Memory B cell (primary cell): ENCODE results near the gene USP44.
A peak's percentile ranks its signal among the peaks of the same experiment; 100 is the strongest.
"Not testable (repeated sequence)": the region's sequence is repeated elsewhere in the genome, so short reads cannot be mapped to it uniquely, and the experiment has no call there.

Experiments
- ATAC-seq: fragments of 150-1000 bp; cut with Tn5 transposase; 2 replicates; pipeline ENCODE4 v1.10.0; 2021; ENCODE audit warnings: low read depth, mild to moderate bottlenecking, moderate library complexity
- DNase-seq, 2 donors: peaks; one replicate each; pipeline ENCODE4 v3.0.0; 2022; ENCODE audit warnings: low spot score in 2 of 2
- H3K27ac Mint-ChIP-seq: one replicate; pipeline ENCODE4 v1.8.0; 2022; ENCODE audit warnings: mild to moderate bottlenecking, moderate library complexity, mixed read lengths
- H3K27me3 Mint-ChIP-seq: one replicate; pipeline ENCODE4 v1.8.0; 2022; ENCODE audit warnings: mixed read lengths
- H3K36me3 Mint-ChIP-seq: one replicate; pipeline ENCODE4 v1.8.0; 2022; ENCODE audit warnings: mild to moderate bottlenecking, mixed read lengths
- H3K4me1 Mint-ChIP-seq: one replicate; pipeline ENCODE4 v1.8.0; 2022; ENCODE audit warnings: mixed read lengths
- H3K4me3 Mint-ChIP-seq: one replicate; pipeline ENCODE4 v1.8.0; 2022; ENCODE audit warnings: mild to moderate bottlenecking, moderate library complexity, mixed read lengths
- H3K9me3 Mint-ChIP-seq: one replicate; pipeline ENCODE4 v1.8.0; 2022; ENCODE audit warnings: mixed read lengths

Gene USP44

GRCh38 chr12:95509300-95509699 is 42.0 kb downstream of the USP44 start:
- no peak for DNase-seq
- no peaks in the 10 kb centered on the region for H3K27me3 Mint-ChIP-seq
- H3K9me3 Mint-ChIP-seq = no peaks in the 10 kb centered on the region
- no peak overlapping the region for H3K4me3 Mint-ChIP-seq
- peaks cover 43% of the 10 kb centered on the region for H3K36me3 Mint-ChIP-seq
- ATAC-seq = no peak
- peaks cover 4% of the 10 kb centered on the region for H3K4me1 Mint-ChIP-seq
- peak overlapping the region; percentile 15 for H3K27ac Mint-ChIP-seq

- no peak for ATAC-seq
- H3K9me3 Mint-ChIP-seq = no peaks in the 10 kb centered on the region
- DNase-seq = no peak
- H3K4me3 Mint-ChIP-seq = no peak overlapping the region
- H3K4me1 Mint-ChIP-seq = peaks cover 4% of the 10 kb centered on the region
- peak overlapping the region; percentile 24 for H3K27ac Mint-ChIP-seq
- H3K36me3 Mint-ChIP-seq = peaks cover 49% of the 10 kb centered on the region
- no peaks in the 10 kb centered on the region for H3K27me3 Mint-ChIP-seq
Measured at GRCh38 chr12:95506707-95507523, 44.4 kb downstream of the USP44 start.

GRCh38 chr12:95505039-95505438 is 46.2 kb downstream of the USP44 start:
- H3K27me3 Mint-ChIP-seq = no peaks in the 10 kb centered on the region
- H3K27ac Mint-ChIP-seq = no peak overlapping the region
- H3K4me1 Mint-ChIP-seq = peaks cover 4% of the 10 kb centered on the region
- H3K36me3 Mint-ChIP-seq = peaks cover 47% of the 10 kb centered on the region
- H3K4me3 Mint-ChIP-seq = no peak overlapping the region
- H3K9me3 Mint-ChIP-seq = no peaks in the 10 kb centered on the region
- DNase-seq = no peak
- no peak for ATAC-seq

- Mint-ChIP-seq H3K9me3 (no peaks in the 10 kb centered on the region), H3K36me3 (peaks cover 49% of the 10 kb centered on the region), H3K4me1 (peaks cover 6% of the 10 kb centered on the region), H3K27ac (no peak overlapping the region), H3K4me3 (no peak overlapping the region), H3K27me3 (no peaks in the 10 kb centered on the region)
- DNase-seq (no peak), ATAC-seq (no peak)
Measured at GRCh38 chr12:95504140-95504539, 47.1 kb downstream of the USP44 start.

- no peak for ATAC-seq
- H3K4me3 Mint-ChIP-seq = no peak overlapping the region
- H3K9me3 Mint-ChIP-seq = no peaks in the 10 kb centered on the region
- H3K27ac Mint-ChIP-seq = no peak overlapping the region
- no peak for DNase-seq
- H3K36me3 Mint-ChIP-seq = peaks cover 54% of the 10 kb centered on the region
- H3K4me1 Mint-ChIP-seq = peaks cover 3% of the 10 kb centered on the region
- H3K27me3 Mint-ChIP-seq = no peaks in the 10 kb centered on the region
Measured at GRCh38 chr12:95499772-95500171, 51.5 kb downstream of the USP44 start.

GRCh38 chr12:95498968-95499367 is 52.3 kb downstream of the USP44 start:
- no peaks in the 10 kb centered on the region for H3K27me3 Mint-ChIP-seq
- no peak for ATAC-seq
- no peak for DNase-seq
- H3K4me1 Mint-ChIP-seq = peaks cover 2% of the 10 kb centered on the region
- H3K9me3 Mint-ChIP-seq = no peaks in the 10 kb centered on the region
- H3K27ac Mint-ChIP-seq = no peak overlapping the region
- H3K36me3 Mint-ChIP-seq = peaks cover 54% of the 10 kb centered on the region
- no peak overlapping the region for H3K4me3 Mint-ChIP-seq

GRCh38 chr12:95497031-95497430 is 54.2 kb downstream of the USP44 start:
- H3K4me3 Mint-ChIP-seq = no peak overlapping the region
- no peaks in the 10 kb centered on the region for H3K9me3 Mint-ChIP-seq
- H3K27ac Mint-ChIP-seq = no peak overlapping the region
- peaks cover 2% of the 10 kb centered on the region for H3K4me1 Mint-ChIP-seq
- DNase-seq (no peak), ATAC-seq (no peak)
- H3K36me3 Mint-ChIP-seq = peaks cover 40% of the 10 kb centered on the region
- no peaks in the 10 kb centered on the region for H3K27me3 Mint-ChIP-seq

- DNase-seq (no peak), ATAC-seq (no peak)
- H3K36me3 Mint-ChIP-seq = peaks cover 41% of the 10 kb centered on the region
- H3K4me3 Mint-ChIP-seq = no peak overlapping the region
- no peaks in the 10 kb centered on the region for H3K9me3 Mint-ChIP-seq
- no peaks in the 10 kb centered on the region for H3K27me3 Mint-ChIP-seq
- H3K4me1 Mint-ChIP-seq = peaks cover 2% of the 10 kb centered on the region
- peak overlapping the region; percentile 41 for H3K27ac Mint-ChIP-seq
Measured at GRCh38 chr12:95495433-95495832, 55.8 kb downstream of the USP44 start.

- ATAC-seq = no peak
- peak overlapping the region; percentile 41 for H3K27ac Mint-ChIP-seq
- no peak for DNase-seq
- H3K27me3 Mint-ChIP-seq = no peaks in the 10 kb centered on the region
- H3K36me3 Mint-ChIP-seq = peaks cover 37% of the 10 kb centered on the region
- H3K4me1 Mint-ChIP-seq = peaks cover 2% of the 10 kb centered on the region
- H3K9me3 Mint-ChIP-seq = no peaks in the 10 kb centered on the region
- H3K4me3 Mint-ChIP-seq = no peak overlapping the region
Measured at GRCh38 chr12:95494888-95495287, 56.4 kb downstream of the USP44 start.

- ATAC-seq (no peak), DNase-seq (no peak)
- H3K27ac Mint-ChIP-seq = no peak overlapping the region
- H3K9me3 Mint-ChIP-seq = no peaks in the 10 kb centered on the region
- H3K27me3 Mint-ChIP-seq = no peaks in the 10 kb centered on the region
- no peak overlapping the region for H3K4me3 Mint-ChIP-seq
- no peaks in the 10 kb centered on the region for H3K4me1 Mint-ChIP-seq
- H3K36me3 Mint-ChIP-seq = peaks cover 27% of the 10 kb centered on the region
Measured at GRCh38 chr12:95492462-95492861, 58.8 kb downstream of the USP44 start.

- ATAC-seq (no peak), DNase-seq (no peak)
- Mint-ChIP-seq H3K27ac (no peak overlapping the region), H3K4me1 (peaks cover 2% of the 10 kb centered on the region), H3K27me3 (no peaks in the 10 kb centered on the region), H3K36me3 (peaks cover 22% of the 10 kb centered on the region), H3K9me3 (no peaks in the 10 kb centered on the region), H3K4me3 (no peak overlapping the region)
Measured at GRCh38 chr12:95487024-95487423, 64.3 kb downstream of the USP44 start.

GRCh38 chr12:95484524-95484923 is 66.8 kb downstream of the USP44 start:
- Mint-ChIP-seq H3K27ac (no peak overlapping the region), H3K36me3 (peaks cover 16% of the 10 kb centered on the region), H3K27me3 (no peaks in the 10 kb centered on the region), H3K9me3 (no peaks in the 10 kb centered on the region), H3K4me1 (peaks cover 14% of the 10 kb centered on the region), H3K4me3 (no peak overlapping the region)
- DNase-seq = no peak
- ATAC-seq = no peak

GRCh38 chr12:95482564-95482963 is 68.7 kb downstream of the USP44 start:
- not testable (repeated sequence) for H3K27ac Mint-ChIP-seq, H3K27me3 Mint-ChIP-seq, H3K4me3 Mint-ChIP-seq, ATAC-seq, DNase-seq, H3K9me3 Mint-ChIP-seq
- Mint-ChIP-seq H3K4me1 (peaks cover 19% of the 10 kb centered on the region), H3K36me3 (peaks cover 18% of the 10 kb centered on the region)

GRCh38 chr12:95481888-95482287 is 69.4 kb downstream of the USP44 start:
- Mint-ChIP-seq H3K4me1 (peaks cover 19% of the 10 kb centered on the region), H3K27ac (no peak overlapping the region), H3K27me3 (no peaks in the 10 kb centered on the region), H3K36me3 (peaks cover 15% of the 10 kb centered on the region), H3K4me3 (no peak overlapping the region), H3K9me3 (no peaks in the 10 kb centered on the region)
- DNase-seq = no peak
- ATAC-seq = no peak

- Mint-ChIP-seq H3K36me3 (peaks cover 13% of the 10 kb centered on the region), H3K9me3 (no peaks in the 10 kb centered on the region), H3K4me1 (peaks cover 19% of the 10 kb centered on the region), H3K4me3 (no peak overlapping the region), H3K27me3 (no peaks in the 10 kb centered on the region), H3K27ac (peak overlapping the region; percentile 22)
- DNase-seq (no peak), ATAC-seq (no peak)
Measured at GRCh38 chr12:95481072-95481471, 70.2 kb downstream of the USP44 start.
